HG03039 (cell line): ENCODE results near the gene RBBP8.

Experiments
- ATAC-seq: cut with Tn5 transposase; IDR thresholded peaks from one replicate; pipeline ENCODE4 v1.9.1; 2021; ENCODE audit warnings: mild to moderate bottlenecking, moderate library complexity; ENCODE audit not compliant: unreplicated experiment

RBBP8 gene

GRCh38 chr18:23059541-23060465 is 126.7 kb downstream of the RBBP8 start:
- ATAC-seq = no peak

DNA sequence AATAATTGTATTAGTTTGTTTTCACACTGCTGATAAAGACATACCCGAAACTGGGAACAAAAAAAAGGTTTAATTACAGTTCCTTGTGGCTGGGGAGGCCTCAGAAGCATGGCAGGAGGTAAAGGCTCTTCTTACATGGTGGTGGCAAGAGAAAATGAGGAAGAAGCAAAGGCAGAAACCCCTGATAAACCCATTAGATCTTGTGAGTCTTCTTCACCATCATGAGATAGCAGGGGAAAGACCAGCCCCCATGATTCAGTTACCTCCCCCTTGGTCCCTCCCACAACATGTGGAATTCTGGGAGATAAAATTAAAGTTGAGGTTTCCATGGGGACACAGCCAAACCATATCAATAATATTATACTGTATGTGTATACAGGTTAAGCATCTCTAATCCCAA is 128.9 kb downstream of the RBBP8 start:
- ATAC-seq = no peak

DNA sequence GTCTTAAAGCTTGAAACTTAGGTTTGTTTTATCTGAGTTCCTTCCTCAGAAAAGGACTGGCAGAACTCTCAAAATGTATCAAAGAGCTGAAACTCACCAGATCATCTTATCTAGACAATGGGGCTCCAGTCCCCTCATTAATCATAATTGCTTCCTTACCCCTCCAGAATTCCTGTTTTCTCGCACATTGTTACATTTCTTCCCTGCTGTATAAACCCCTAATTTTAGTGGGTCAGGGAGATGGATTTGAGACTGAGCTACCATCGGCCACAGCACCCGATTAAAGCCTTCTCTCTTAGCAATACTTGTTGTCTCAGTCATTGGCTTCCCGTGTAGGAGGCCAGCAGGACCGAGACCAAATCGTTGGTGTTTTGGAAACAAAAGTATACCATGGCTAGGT is 130.4 kb downstream of the RBBP8 start:
- ATAC-seq = no peak

DNA sequence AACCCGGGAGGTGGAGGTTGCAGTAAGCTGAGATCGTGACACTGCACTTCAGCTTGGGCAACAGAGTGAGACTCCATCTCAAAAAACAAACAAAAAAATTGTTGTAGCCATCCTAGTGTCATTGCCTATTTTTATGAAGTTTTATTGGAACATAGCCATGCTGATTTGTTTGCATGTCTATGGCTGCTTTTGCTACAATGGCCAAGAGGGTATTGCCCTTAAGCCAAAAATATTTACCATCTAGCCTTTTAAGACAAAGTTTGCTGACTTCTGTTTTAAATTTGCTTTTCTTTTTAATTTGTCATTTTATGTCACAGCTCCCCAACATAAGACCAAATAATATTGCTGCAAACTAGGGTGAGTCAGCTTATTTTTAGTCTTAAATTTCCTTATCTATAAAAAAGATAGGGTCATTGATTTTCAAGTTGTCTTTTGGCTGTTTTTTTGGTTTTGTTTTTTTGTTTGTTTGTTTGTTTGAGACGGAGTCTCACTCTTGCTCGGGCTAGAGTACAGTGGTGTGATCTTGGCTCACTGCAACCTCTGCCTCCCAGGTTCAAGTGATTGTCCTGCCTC is 132.2 kb downstream of the RBBP8 start:
- no peak for ATAC-seq

DNA sequence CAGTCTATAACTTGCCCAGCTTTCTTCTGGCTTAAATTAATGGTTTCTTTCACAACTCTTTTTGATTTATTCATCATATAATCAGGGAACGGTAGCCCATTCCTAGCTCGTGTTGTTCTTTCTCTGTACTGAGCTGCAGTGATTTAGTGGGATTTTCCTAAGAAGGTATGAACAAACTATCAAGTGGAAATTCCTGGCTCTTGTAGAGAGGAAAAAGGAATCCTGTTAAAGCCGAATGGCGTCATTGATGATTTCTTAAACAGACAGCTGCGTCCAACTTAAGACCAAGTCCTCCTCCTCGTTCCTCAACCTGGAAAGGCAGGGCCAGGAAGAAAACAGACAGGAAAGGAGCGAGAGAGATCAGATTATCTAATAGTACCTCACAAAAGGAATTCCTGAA is 132.9 kb downstream of the RBBP8 start:
- no peak for ATAC-seq

DNA sequence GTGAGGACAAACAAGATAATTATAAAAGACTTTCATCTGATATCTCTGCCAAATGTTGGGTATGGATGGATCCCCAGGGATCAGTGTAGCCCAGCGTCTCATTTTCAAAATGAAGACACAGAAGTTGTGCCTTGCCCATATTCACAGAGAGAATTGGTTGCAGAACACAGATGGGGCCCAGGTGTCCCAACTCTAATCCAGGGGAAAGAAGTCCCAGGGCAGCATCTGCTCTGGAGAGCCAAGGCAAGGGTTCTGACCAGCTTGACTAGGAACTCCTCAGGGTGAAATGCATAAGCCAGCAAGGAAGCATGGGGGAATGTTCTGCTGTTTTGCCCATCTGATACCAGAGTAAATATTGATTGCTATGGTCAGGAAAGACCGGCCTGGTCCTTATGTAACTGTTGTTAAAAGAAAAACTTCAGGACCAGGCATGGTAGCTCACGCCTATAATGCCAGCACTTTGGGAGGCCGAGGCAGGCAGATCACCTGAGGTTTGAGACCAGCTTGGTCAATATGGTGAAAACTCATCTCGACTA is 133.4 kb downstream of the RBBP8 start:
- no peak for ATAC-seq

- no peak for ATAC-seq
Measured at GRCh38 chr18:23067236-23067635, 134.1 kb downstream of the RBBP8 start.

GRCh38 chr18:23068011-23068410 is 134.9 kb downstream of the RBBP8 start:
- no peak for ATAC-seq

GRCh38 chr18:23068570-23069310 is 135.6 kb downstream of the RBBP8 start:
- no peak for ATAC-seq

DNA sequence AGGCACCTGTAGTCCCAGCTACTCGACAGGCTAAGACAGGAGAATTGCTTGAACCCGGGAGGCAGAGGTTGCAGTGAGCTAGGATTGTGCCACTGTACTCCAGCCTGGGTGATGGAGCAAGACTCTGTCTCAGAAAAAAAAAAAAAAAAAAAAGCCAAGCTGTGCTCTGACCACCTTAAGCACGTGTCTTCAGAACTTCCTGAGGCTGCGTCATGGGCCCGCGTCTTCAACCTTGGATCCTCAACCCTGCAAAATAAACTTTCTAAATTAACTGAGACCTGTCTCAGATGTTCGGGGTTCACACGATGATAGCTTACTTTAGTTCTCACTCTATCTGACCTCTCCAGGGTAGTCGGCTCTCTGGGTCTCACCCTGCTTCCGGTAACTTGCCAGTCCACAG is 136.4 kb downstream of the RBBP8 start:
- no peak for ATAC-seq

DNA sequence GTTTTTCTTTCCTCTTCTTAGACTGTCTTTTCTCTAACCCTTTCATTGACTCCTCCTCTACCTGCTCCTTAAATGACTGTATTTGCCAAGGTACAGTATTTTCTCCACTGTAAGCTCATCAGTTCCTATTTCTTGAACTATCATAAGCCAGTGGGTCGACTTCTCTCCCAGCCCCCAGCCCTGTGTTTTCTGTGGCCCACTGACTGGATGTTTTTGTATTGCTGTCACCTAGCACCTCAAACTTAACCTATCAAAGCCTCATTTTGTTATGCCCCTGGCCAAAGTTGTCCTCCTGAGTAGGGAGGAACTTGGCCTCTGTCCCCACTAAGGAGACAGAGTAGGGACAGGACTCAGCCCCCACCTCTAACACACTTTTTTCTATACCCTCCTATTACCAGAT is 136.8 kb downstream of the RBBP8 start:
- no peak for ATAC-seq

GRCh38 chr18:23071285-23071684 is 138.2 kb downstream of the RBBP8 start:
- ATAC-seq = no peak

DNA sequence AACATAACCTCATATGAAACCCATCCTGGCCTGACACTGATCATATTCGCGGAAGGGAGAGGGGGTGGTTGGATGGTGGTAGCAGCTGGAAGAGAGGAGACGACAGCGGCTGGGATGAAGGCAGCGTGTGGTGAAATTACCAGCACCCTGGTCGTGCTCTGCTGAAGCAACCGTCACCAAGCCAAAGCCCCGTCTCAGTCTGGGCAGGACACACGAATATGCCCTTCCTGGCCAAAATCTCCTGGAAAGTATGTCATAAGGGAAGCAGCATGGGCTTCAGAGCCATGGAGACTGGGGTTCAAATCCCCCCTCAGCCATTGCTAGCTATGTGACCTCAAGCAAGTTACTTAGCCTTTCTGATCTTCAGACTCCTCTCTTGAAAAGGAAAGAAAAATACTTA is 139.0 kb downstream of the RBBP8 start:
- ATAC-seq = no peak

GRCh38 chr18:23073996-23074606 is 141.0 kb downstream of the RBBP8 start:
- ATAC-seq = no peak
